ENCODE results near the gene LMX1A.

The LMX1A gene

GRCh38 chr1:165325460-165326203 lies 30.9 kb downstream of the LMX1A start:
- DNase-seq (ENCODE audit: low read depth), result no peak

GRCh38 chr1:165324050-165324449 lies 32.5 kb downstream of the LMX1A start:
- DNase-seq (ENCODE audit: low read depth), result no peak

- DNase-seq (ENCODE audit: low read depth), result no peak
Measured at GRCh38 chr1:165317612-165318011, 38.9 kb downstream of the LMX1A start.

GRCh38 chr1:165316153-165316772 lies 40.3 kb downstream of the LMX1A start:
- DNase-seq (ENCODE audit: low read depth), result no peak

- no peak for DNase-seq (ENCODE audit: low read depth)
Measured at GRCh38 chr1:165315481-165315880, 41.0 kb downstream of the LMX1A start.

GRCh38 chr1:165313903-165314302 lies 42.6 kb downstream of the LMX1A start:
- DNase-seq (ENCODE audit: low read depth), result no peak

GRCh38 chr1:165312591-165312990 lies 43.9 kb downstream of the LMX1A start:
- DNase-seq (ENCODE audit: low read depth), result no peak

- DNase-seq (ENCODE audit: low read depth), result no peak
Measured at GRCh38 chr1:165306543-165307434, 49.7 kb downstream of the LMX1A start.

- no peak for DNase-seq (ENCODE audit: low read depth)
Measured at GRCh38 chr1:165303386-165303785, 53.1 kb downstream of the LMX1A start.

- no peak for DNase-seq (ENCODE audit: low read depth)
Measured at GRCh38 chr1:165300400-165300903, 56.1 kb downstream of the LMX1A start.

GRCh38 chr1:165298203-165298820 lies 58.2 kb downstream of the LMX1A start:
- no peak for DNase-seq (ENCODE audit: low read depth)

GRCh38 chr1:165296205-165296604 lies 60.3 kb downstream of the LMX1A start:
- no peak for DNase-seq (ENCODE audit: low read depth)

- no peak for DNase-seq (ENCODE audit: low read depth)
Measured at GRCh38 chr1:165290148-165290547, 66.4 kb downstream of the LMX1A start.

GRCh38 chr1:165289556-165289955 lies 67.0 kb downstream of the LMX1A start:
- DNase-seq (ENCODE audit: low read depth), result no peak

- DNase-seq (ENCODE audit: low read depth), result no peak
Measured at GRCh38 chr1:165288350-165289120, 68.0 kb downstream of the LMX1A start.

- DNase-seq (ENCODE audit: low read depth), result no peak
Measured at GRCh38 chr1:165287781-165288180, 68.7 kb downstream of the LMX1A start.

- no peak for DNase-seq (ENCODE audit: low read depth)
Measured at GRCh38 chr1:165287329-165287728, 69.2 kb downstream of the LMX1A start.

GRCh38 chr1:165284454-165284853 lies 72.1 kb downstream of the LMX1A start:
- DNase-seq (ENCODE audit: low read depth), result no peak

- DNase-seq (ENCODE audit: low read depth), result no peak
Measured at GRCh38 chr1:165281207-165281901, 75.2 kb downstream of the LMX1A start.

GRCh38 chr1:165279882-165280281 lies 76.6 kb downstream of the LMX1A start:
- no peak for DNase-seq (ENCODE audit: low read depth)

GRCh38 chr1:165276314-165276713 lies 80.2 kb downstream of the LMX1A start:
- no peak for DNase-seq (ENCODE audit: low read depth)

Measured in CMK (cell line).